IMR-90 (cell line): ENCODE measurements around the gene OPTC. TPM values are rescaled to one million over a fixed set of nuclear protein-coding genes. Genes with fewer than 3 reads are reported as not detected.
A peak's percentile ranks its signal among the peaks of the same experiment; 100 is the strongest.

ENCODE experiments used
- ATAC-seq: fragments of 200-7000 bp; cut with Tn5 transposase; 2 replicates; pipeline ENCODE4 v1.9.1; 2020; ENCODE audit warnings: low read depth, mild to moderate bottlenecking, moderate library complexity
- BruUV-seq: library from RNA; stranded (reverse); fragments of 400-500 nt; replicated peaks from 2 replicates; lab custom pipeline; 2021; lab: Mats Ljungman, UMichigan
- CTCF ChIA-PET: fragments of 300-600 bp; formaldehyde crosslinking; extraction: SDS; loops from one replicate; lab custom pipeline; 2021; ENCODE audit warnings: antibody characterized with exemption; lab: Yijun Ruan, JAX
- POLR2A ChIA-PET: fragments of 300-600 bp; sonication (Branson Sonifier 250); formaldehyde crosslinking; loops from one replicate; lab custom pipeline; 2022; ENCODE audit warnings: antibody characterized with exemption; ENCODE audit not compliant: unreplicated experiment; lab: Charles Lee
- DNase-seq: peaks from one replicate; pipeline ENCODE4 v3.0.0; 2013
- H2AFZ ChIP-seq: replicated peaks from 2 replicates; pipeline ENCODE3; 2013; ENCODE audit warnings: low read length, mild to moderate bottlenecking; ENCODE audit not compliant: poor library complexity
- H2AK5ac ChIP-seq: 2 replicates; pipeline ENCODE4 v1.6.1; 2013; ENCODE audit warnings: low read depth, low read length, inconsistent platforms
- H2AK9ac ChIP-seq: replicated peaks from 2 replicates; pipeline ENCODE3; 2013; ENCODE audit warnings: mild to moderate bottlenecking, low read depth, low read length, moderate library complexity; ENCODE audit not compliant: poor library complexity
- H2BK120ac ChIP-seq: 2 replicates; pipeline ENCODE4 v1.6.1; 2013; ENCODE audit warnings: low read depth, low read length, inconsistent platforms
- H2BK15ac ChIP-seq: 3 replicates; pipeline ENCODE4 v1.6.1; 2013; ENCODE audit warnings: low read depth, low read length, inconsistent platforms
- H2BK20ac ChIP-seq: 2 replicates; pipeline ENCODE4 v1.6.1; 2013; ENCODE audit warnings: low read depth, mild to moderate bottlenecking, inconsistent platforms, low read length, moderate library complexity
- H2BK5ac ChIP-seq: 2 replicates; pipeline ENCODE4 v1.6.1; 2013; ENCODE audit warnings: mild to moderate bottlenecking, low read depth, low read length, inconsistent platforms; ENCODE audit not compliant: poor library complexity, severe bottlenecking
- H3K14ac ChIP-seq: replicated peaks from 2 replicates; pipeline ENCODE4 v1.6.1; 2013; ENCODE audit warnings: low read depth, low read length, inconsistent platforms
- H3K18ac ChIP-seq: 2 replicates; pipeline ENCODE4 v1.6.1; 2013; ENCODE audit warnings: low read depth, low read length, control low read depth
- H3K23ac ChIP-seq: 2 replicates; pipeline ENCODE4 v1.6.1; 2013; ENCODE audit warnings: low read depth, low read length, inconsistent platforms
- H3K27ac ChIP-seq: 2 replicates; pipeline ENCODE4 v1.5.1; 2013; ENCODE audit warnings: mild to moderate bottlenecking, control low read depth, low read length; ENCODE audit not compliant: insufficient read depth
- H3K27me3 ChIP-seq: 2 replicates; pipeline ENCODE4 v1.6.1; 2013; ENCODE audit warnings: low read length; ENCODE audit not compliant: control insufficient read depth, insufficient read depth
- H3K36me3 ChIP-seq: 2 replicates; pipeline ENCODE4 v1.6.1; 2013; ENCODE audit warnings: low read length, mixed read lengths; ENCODE audit not compliant: control insufficient read depth, insufficient read depth
- H3K4ac ChIP-seq: 2 replicates; pipeline ENCODE4 v1.6.1; 2013; ENCODE audit warnings: low read depth, low read length, inconsistent platforms
- H3K4me1 ChIP-seq: 2 replicates; pipeline ENCODE4 v1.6.1; 2013; ENCODE audit warnings: low read length, mixed read lengths; ENCODE audit not compliant: control insufficient read depth, insufficient read depth
- H3K4me2 ChIP-seq: 2 replicates; pipeline ENCODE4 v1.6.1; 2013; ENCODE audit warnings: low read depth, mild to moderate bottlenecking, control low read depth, low read length, moderate library complexity
- H3K4me3 ChIP-seq: 2 replicates; pipeline ENCODE4 v1.5.1; 2013; ENCODE audit warnings: low read depth, mild to moderate bottlenecking, control low read depth, low read length, moderate library complexity; ENCODE audit not compliant: insufficient read depth
- H3K56ac ChIP-seq: 2 replicates; pipeline ENCODE4 v1.6.1; 2013; ENCODE audit warnings: low read length, inconsistent platforms; ENCODE audit not compliant: insufficient read depth; ENCODE audit errors: extremely low read depth
- H3K79me1 ChIP-seq, 2 experiments: 2 replicates each; pipeline ENCODE4 v1.6.1; 2013; ENCODE audit warnings: low read length in 2 of 2, inconsistent platforms in 1 of 2, low read depth in 1 of 2
- H3K9ac ChIP-seq: 2 replicates; pipeline ENCODE4 v1.6.1; 2013; ENCODE audit warnings: low read depth, low read length, control low read depth
- H3K9me1 ChIP-seq: 2 replicates; pipeline ENCODE4 v1.6.1; 2013; ENCODE audit warnings: low read length, inconsistent platforms; ENCODE audit not compliant: insufficient read depth
- H3K9me3 ChIP-seq: 2 replicates; pipeline ENCODE4 v1.6.1; 2013; ENCODE audit warnings: low read length; ENCODE audit not compliant: control insufficient read depth, insufficient read depth
- H4K20me1 ChIP-seq: 2 replicates; pipeline ENCODE4 v1.6.1; 2013; ENCODE audit warnings: low read length, inconsistent platforms; ENCODE audit not compliant: insufficient read depth
- H4K5ac ChIP-seq: 2 replicates; pipeline ENCODE4 v1.6.1; 2013; ENCODE audit warnings: mild to moderate bottlenecking, low read depth, low read length, control low read depth
- H4K8ac ChIP-seq, 2 experiments: 2 replicates each; pipeline ENCODE4 v1.6.1; 2013; ENCODE audit warnings: low read depth in 2 of 2, low read length in 2 of 2, control low read depth in 1 of 2, inconsistent platforms in 1 of 2
- H4K91ac ChIP-seq: 2 replicates; pipeline ENCODE4 v1.6.1; 2013; ENCODE audit warnings: low read depth, low read length, inconsistent platforms; ENCODE audit not compliant: insufficient read depth
- BHLHE40 ChIP-seq: fragments of 150-350 bp; IDR thresholded peaks from 2 replicates; pipeline ENCODE4 v1.6.1; 2016; ENCODE audit warnings: mild to moderate bottlenecking, low read depth, low read length
- CEBPB ChIP-seq: IDR thresholded peaks from 2 replicates; pipeline ENCODE4 v1.6.1; 2012; ENCODE audit warnings: low read depth, low read length, improper control_type of control experiment
- MXI1 ChIP-seq: IDR thresholded peaks from 2 replicates; pipeline ENCODE4 v1.6.1; 2012; ENCODE audit warnings: low read depth, mild to moderate bottlenecking, low read length, moderate library complexity, borderline replicate concordance
- WGBS, 2 experiments: methylation state at CpG; one replicate each; pipeline versions ENCODE4 v1.1.5 to v1.1.7; 2013; ENCODE audit warnings: missing lambda C conversion rate in 2 of 2; ENCODE audit not compliant: insufficient read length in 1 of 2; ENCODE audit errors: extremely low coverage in 2 of 2; 5-methylcytosine and 5-hydroxymethylcytosine counted together
- dilution Hi-C: fragments of 300-500 bp; cut with HindIII; formaldehyde crosslinking; loops from one replicate; pipeline ENCODE4 v1.14.3; 2018; ENCODE audit warnings: low sequenced_read_pairs; ENCODE audit not compliant: unreplicated experiment
- in situ Hi-C: fragments of 300-500 bp; cut with MboI; formaldehyde crosslinking; loops from 3 replicates; pipeline ENCODE4 v1.14.3; 2019; ENCODE audit warnings: low sequenced_read_pairs, inconsistent platforms, mixed read lengths
- intact Hi-C: fragments of 100-400 bp; cut with micrococcal nuclease; formaldehyde crosslinking; loops from 2 replicates; pipeline ENCODE4 v1.10.0; 2022
- polyA plus RNA-seq, 3 experiments: library from polyadenylated mRNA; depleted of rRNA; stranded (reverse); fragments of >200 nt; gene quantifications; 2 replicates each; pipeline ENCODE4 v1.2.3, GENCODE V29; 2012; ENCODE audit warnings: low replicate concordance in 1 of 3
- total RNA-seq: library from RNA; depleted of rRNA; stranded (reverse); fragments of >200 nt; gene quantifications from 2 replicates; pipeline ENCODE4 v1.2.3, GENCODE V29; 2012

The OPTC gene
- total and polyA plus RNA-seq, 2 of the 4 experiments (the other 2 are of a cell fraction) = not detected

DNA sequence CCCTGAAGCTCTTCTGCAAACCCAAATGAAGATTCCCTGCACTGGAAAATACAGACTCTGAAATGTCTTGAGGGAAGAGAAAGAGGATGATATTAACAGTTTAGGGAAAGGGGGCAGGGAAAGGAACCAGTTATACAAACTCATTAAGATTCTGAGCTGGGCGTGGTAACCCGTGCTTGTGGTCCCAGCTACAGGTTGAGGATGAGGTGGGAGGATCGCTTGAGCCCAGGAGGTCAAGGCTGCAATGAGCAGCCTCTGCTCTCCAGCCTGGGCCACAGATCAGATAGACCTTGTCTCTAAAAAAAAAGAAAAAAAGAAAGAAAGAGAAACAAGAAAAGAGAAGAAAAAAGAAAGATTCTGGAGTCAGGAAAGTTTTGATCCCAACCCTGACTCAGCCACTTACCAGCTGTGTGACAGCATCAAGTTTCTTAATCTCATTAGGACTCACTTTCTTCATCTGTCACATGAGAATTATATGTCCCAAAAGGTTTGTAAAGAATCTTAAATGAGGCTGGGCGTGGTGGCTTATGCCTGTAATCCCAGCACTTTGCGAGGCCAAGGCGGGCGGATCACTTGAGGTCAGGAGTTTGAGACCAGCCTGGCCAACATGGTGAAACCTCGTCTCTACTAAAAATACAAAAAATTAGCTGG is 53.9 kb downstream of the OPTC start:
- Histone ChIP-seq H3K9me1 (peaks cover 3% of the 10 kb centered on the region; the same call in 1 of the 2 replicates), H4K20me1 (no peaks in the 10 kb centered on the region), H2AFZ (no peak overlapping the region), H3K18ac (no peak overlapping the region), H3K4me3 (no peak overlapping the region), H3K9me3 (no peaks in the 10 kb centered on the region), H2BK20ac (no peak overlapping the region), H2BK120ac (no peak overlapping the region; the same call in 1 of the 2 replicates), H3K36me3 (no peaks in the 10 kb centered on the region), H4K91ac (no peak overlapping the region), H3K27ac (no peak overlapping the region), H4K8ac (0 out of 4 replicates have a peak overlapping the region, but pooled peaks of 1 of the 2 experiments have one; percentile 27), H3K9ac (no peak overlapping the region), H3K79me1 (no peaks in the 10 kb centered on the region), H2AK5ac (peak overlapping the region; percentile 4; the same call in 1 of the 2 replicates), H2BK5ac (no peak overlapping the region), H3K4me2 (no peak overlapping the region), H2AK9ac (no peak overlapping the region), H3K14ac (no peak overlapping the region), H2BK15ac (0 out of 3 replicates have a peak overlapping the region, but pooled peaks have one; percentile 78), H3K56ac (no peak overlapping the region), H4K5ac (no peak overlapping the region), H3K4ac (no peak overlapping the region), H3K4me1 (peaks cover 3% of the 10 kb centered on the region), H3K23ac (no peak overlapping the region), H3K27me3 (no peaks in the 10 kb centered on the region)
- ATAC-seq = no peak
- no CpG with 5 or more reads among the region's 8 CpGs for WGBS, 2 experiments
- BruUV-seq = no TSS peak
- in situ Hi-C loops = no loop called here
- intact Hi-C loops = no loop called here
- DNase-seq = no peak
- ChIA-PET POLR2A (no interaction called here), CTCF (interaction anchor here (0.5 to 0.6 kb wide), 2 partner anchors 34 to 607 kb away, joined by 3 to 5 read pairs; no protein-coding TSS in a partner anchor)
- dilution Hi-C loops = no loop called here
- TF ChIP-seq MXI1 (no peak), CEBPB (no peak), BHLHE40 (no peak)
